Dermis microvascular lymphatic vessel endothelial cell (primary cell): ENCODE data around the gene PMEL. TPM values are rescaled to one million over a fixed set of nuclear protein-coding genes. Genes with fewer than 3 reads are reported as not detected.
"Not testable (repeated sequence)": the region's sequence is repeated elsewhere in the genome, so short reads cannot be mapped to it uniquely, and the experiment has no call there.

Source experiments
- DNase-seq, 2 donors: peaks; one replicate each; pipeline versions ENCODE4 v3.0.0 to v3.0.0-alpha.2; 2010; ENCODE audit warnings: low read depth in 2 of 2
- total RNA-seq: library from RNA; depleted of rRNA; stranded (reverse); fragments of >200 nt; gene quantifications from 2 replicates; pipeline ENCODE4 v1.2.1, GENCODE V29; 2014

PMEL gene
- total RNA-seq, 1 donor from 2014 or later = 0.51 TPM

- no peak for DNase-seq
These were observed 17.5 kb upstream of the PMEL start for GRCh38 chr12:55983232-55983842.

GRCh38 chr12:55982319-55982936 is 16.6 kb upstream of the PMEL start:
- DNase-seq = no peak

- DNase-seq = not testable (repeated sequence)
These were observed 16.0 kb upstream of the PMEL start for GRCh38 chr12:55981882-55982281.

- no peak for DNase-seq
These were observed 13.2 kb upstream of the PMEL start for GRCh38 chr12:55979069-55979468.

- DNase-seq = no peak
These were observed 12.6 kb upstream of the PMEL start for GRCh38 chr12:55978393-55978792.

GRCh38 chr12:55974308-55974730 is 8.5 kb upstream of the PMEL start:
- DNase-seq = peak in 1 of 2 donors; percentile 78

- peak; percentile 100 for DNase-seq
These were observed 7.9 kb upstream of the PMEL start, which contains the start of gene RAB5B for GRCh38 chr12:55973599-55974307. TSS of gene RAB5B (plus strand) at chr12:55974078. CDS start at chr12:55986961, 12,883 bp downstream.

GRCh38 chr12:55972911-55973598 is 7.2 kb upstream of the PMEL start:
- DNase-seq = peak; percentile 40 to 55

- no peak for DNase-seq
These were observed 6.6 kb upstream of the PMEL start for GRCh38 chr12:55972456-55972855.

- peak in 1 of 2 donors; percentile 18 for DNase-seq
These were observed 6.2 kb upstream of the PMEL start for GRCh38 chr12:55972042-55972441.

GRCh38 chr12:55970775-55971174 is 4.9 kb upstream of the PMEL start:
- DNase-seq = no peak

GRCh38 chr12:55969356-55969755 is 3.5 kb upstream of the PMEL start:
- DNase-seq = no peak

- peak; percentile 65 to 85 for DNase-seq
These were observed 803 bp upstream of the PMEL start, which contains the start of gene CDK2 for GRCh38 chr12:55966408-55967281. TSS of gene CDK2 (plus strand) at chr12:55966830. CDS start at chr12:55967009, 179 bp downstream.

- DNase-seq = no peak
These were observed 602 bp downstream of the PMEL start for GRCh38 chr12:55965240-55965639.

GRCh38 chr12:55963760-55964159 is 2.1 kb downstream of the PMEL start:
- DNase-seq = no peak

- DNase-seq = no peak
These were observed 8.6 kb downstream of the PMEL start for GRCh38 chr12:55957106-55957859.

- DNase-seq = peak in 1 of 2 donors; percentile 51
These were observed 9.9 kb downstream of the PMEL start for GRCh38 chr12:55955800-55956508.

- DNase-seq = no peak
These were observed 10.5 kb downstream of the PMEL start for GRCh38 chr12:55955344-55955743.

- DNase-seq = no peak
These were observed 19.3 kb downstream of the PMEL start for GRCh38 chr12:55946553-55946952.
